Testis (tissue), 3 donors: ENCODE measurements around the gene PROCR. TPM values are rescaled to one million over a fixed set of nuclear protein-coding genes. Genes with fewer than 3 reads are reported as not detected.
A peak's percentile ranks its signal among the peaks of the same experiment; 100 is the strongest.

ENCODE experiments used
- DNase-seq: peaks from one replicate; pipeline ENCODE4 v3.0.0-alpha.2; 2019
- H3K27ac ChIP-seq, 2 donors: fragments of 200-600 bp; sonication (generic); one replicate each; pipeline ENCODE4 v1.5.1; 2019
- H3K27me3 ChIP-seq: fragments of 200-600 bp; sonication (generic); one replicate; pipeline ENCODE4 v1.5.1; 2019
- H3K36me3 ChIP-seq: fragments of 200-600 bp; sonication (generic); one replicate; pipeline ENCODE4 v1.5.1; 2017; ENCODE audit warnings: low read depth; ENCODE audit errors: missing control alignments
- H3K4me1 ChIP-seq: fragments of 200-600 bp; sonication (generic); one replicate; pipeline ENCODE4 v1.5.1; 2019
- H3K4me3 ChIP-seq, 2 donors: fragments of 200-600 bp; sonication (generic); one replicate each; pipeline ENCODE4 v1.5.1; 2017 to 2019
- H3K9me3 ChIP-seq: fragments of 200-600 bp; sonication (generic); one replicate; pipeline ENCODE4 v1.5.1; 2017
- CTCF ChIP-seq, 3 experiments: fragments of 450-650 bp in 2 of 3; fragments of 200-600 bp in 1 of 3; sonication (generic) in 1 of 3; IDR thresholded peaks; one replicate each; pipeline ENCODE4 v1.5.1; 2016 to 2019; ENCODE audit warnings: antibody characterized with exemption in 3 of 3, mild to moderate bottlenecking in 2 of 3, moderate library complexity in 1 of 3
- POLR2A ChIP-seq: fragments of 450-650 bp; IDR thresholded peaks from one replicate; pipeline ENCODE4 v1.6.1; 2017; ENCODE audit warnings: antibody characterized with exemption, mild to moderate bottlenecking, moderate library complexity
- WGBS, 2 donors: methylation state at CpG; one replicate each; pipeline ENCODE4 v1.1.5; 2018; 5-methylcytosine and 5-hydroxymethylcytosine counted together
- intact Hi-C: fragments of 100-400 bp; cut with DNase I; formaldehyde crosslinking; loops from one replicate; pipeline ENCODE4 v1.15.1; 2023; ENCODE audit warnings: low total_unique reads
- polyA plus RNA-seq: library from polyadenylated mRNA; stranded (reverse); fragments of 350-450 nt; fragmentation: Illumina TruSeq; extraction: RNeasy Lipid Tissue Mini Kit (QIAGEN cat#74804); gene quantifications from one replicate; pipeline ENCODE4 v1.2.3, GENCODE V29; 2014; ENCODE audit warnings: low read depth, low replicate concordance; ENCODE audit not compliant: insufficient read depth
- total RNA-seq, 2 donors: library from RNA; depleted of rRNA; stranded (reverse); fragments of >200 nt; gene quantifications; one replicate each; pipeline ENCODE4 v1.2.3, GENCODE V29; 2016

Gene PROCR
- total and polyA plus RNA-seq, 3 donors from 2014 or later: 7.2 to 23.6 (median 8.2) TPM

- Histone ChIP-seq H3K4me3 (no peak overlapping the region), H3K4me1 (peaks cover 13% of the 10 kb centered on the region), H3K27ac (peak overlapping the region in 1 of 2 donors; percentile 15), H3K9me3 (no peaks in the 10 kb centered on the region), H3K27me3 (no peaks in the 10 kb centered on the region), H3K36me3 (no peaks in the 10 kb centered on the region)
- intact Hi-C loops: no loop called here
- 88 to 91% methylated on average over 8 to 11 of the region's 11 CpGs for WGBS, 2 donors
- no peak for DNase-seq
- no peak for TF ChIP-seq POLR2A
- TF ChIP-seq CTCF (IDR thresholded peaks at IDR 0.05): no peak
Observed at GRCh38 chr20:35135867-35136586, 35.8 kb upstream of the PROCR start.

GRCh38 chr20:35144694-35145093 is 27.2 kb upstream of the PROCR start:
- TF ChIP-seq CTCF (IDR thresholded peaks at IDR 0.05): no peak
- no peak for TF ChIP-seq POLR2A
- WGBS, 2 donors: 62 to 72% methylated on average over 7 of the region's 7 CpGs
- no peaks in the 10 kb centered on the region for H3K27me3 ChIP-seq
- DNase-seq: no peak
- no peaks in the 10 kb centered on the region for H3K36me3 ChIP-seq
- H3K27ac ChIP-seq: no peak overlapping the region
- no peak overlapping the region for H3K4me3 ChIP-seq
- no peaks in the 10 kb centered on the region for H3K9me3 ChIP-seq
- intact Hi-C loops: no loop called here
- H3K4me1 ChIP-seq: peaks cover 5% of the 10 kb centered on the region

- H3K4me1 ChIP-seq: peaks cover 5% of the 10 kb centered on the region
- H3K27ac ChIP-seq: no peak overlapping the region
- intact Hi-C loops: no loop called here
- H3K27me3 ChIP-seq: no peaks in the 10 kb centered on the region
- no peak for DNase-seq
- no peaks in the 10 kb centered on the region for H3K36me3 ChIP-seq
- H3K9me3 ChIP-seq: no peaks in the 10 kb centered on the region
- WGBS, 2 donors: 40 to 70% methylated on average over 2 of the region's 2 CpGs
- TF ChIP-seq CTCF (IDR thresholded peaks at IDR 0.05) (peak in 2 of 3 experiments; percentile 8 to 19), POLR2A (no peak)
- H3K4me3 ChIP-seq: no peak overlapping the region
Observed at GRCh38 chr20:35145141-35145564, 26.7 kb upstream of the PROCR start.

GRCh38 chr20:35146299-35146919 is 25.5 kb upstream of the PROCR start:
- DNase-seq: peak; percentile 21
- no peaks in the 10 kb centered on the region for H3K27me3 ChIP-seq
- H3K4me1 ChIP-seq: peaks cover 5% of the 10 kb centered on the region
- WGBS, 2 donors: 7 to 10% methylated on average over 5 to 23 of the region's 23 CpGs
- TF ChIP-seq CTCF (IDR thresholded peaks at IDR 0.05): no peak
- no peak for TF ChIP-seq POLR2A
- H3K9me3 ChIP-seq: no peaks in the 10 kb centered on the region
- no peaks in the 10 kb centered on the region for H3K36me3 ChIP-seq
- H3K27ac ChIP-seq: peak overlapping the region; percentile 62 to 63
- intact Hi-C loops: no loop called here
- H3K4me3 ChIP-seq: peak overlapping the region; percentile 63 to 84
